B cell (primary cell): Measurements from ENCODE around the gene EYA4. TPM values are rescaled to one million over a fixed set of nuclear protein-coding genes. Genes with fewer than 3 reads are reported as not detected.

Source experiments
- ATAC-seq: fragments of 200-7000 bp; cut with Tn5 transposase; one replicate; pipeline ENCODE4 v1.10.0; 2021; ENCODE audit warnings: low read depth, mild to moderate bottlenecking, moderate number of reproducible peaks, moderate library complexity
- CTCF ChIA-PET: fragments of 350-600 bp; sonication (Branson Sonifier 250); formaldehyde crosslinking; loops from one replicate; lab custom pipeline; 2021; ENCODE audit warnings: antibody characterized with exemption, inconsistent platforms; lab: Charles Lee
- POLR2A ChIA-PET: fragments of 350-600 bp; sonication (Branson Sonifier 250); formaldehyde crosslinking; loops from one replicate; lab custom pipeline; 2021; ENCODE audit warnings: antibody characterized with exemption; lab: Charles Lee
- DNase-seq: peaks from one replicate; pipeline ENCODE4 v3.0.0; 2013
- H2AFZ ChIP-seq: 2 replicates; pipeline ENCODE4 v1.6.1; 2012; ENCODE audit warnings: mild to moderate bottlenecking, low read depth, low read length; ENCODE audit not compliant: insufficient read depth, poor library complexity, severe bottlenecking
- H3K27ac ChIP-seq, 2 donors: 1 replicate in 1 of 2; 2 replicates in 1 of 2; pipeline ENCODE4 v1.5.1; 2012 to 2013; ENCODE audit warnings: low read length in 2 of 2, mild to moderate bottlenecking in 2 of 2, moderate library complexity in 1 of 2
- H3K27me3 ChIP-seq, 4 experiments: fragments of 200-600 bp in 1 of 4; sonication (generic) in 1 of 4; replicated peaks in 1 of 4; 1 replicate in 2 of 4; 2 replicates in 2 of 4; pipeline versions ENCODE4 v1.6.1 to v1.7.0; 2013 to 2016; ENCODE audit warnings: low read length in 3 of 4, mild to moderate bottlenecking in 2 of 4, mixed read lengths in 1 of 4, moderate library complexity in 1 of 4; ENCODE audit not compliant: insufficient read depth in 4 of 4, control insufficient read depth in 3 of 4; ENCODE audit errors: control extremely low read depth in 1 of 4
- H3K36me3 ChIP-seq, 2 experiments: replicated peaks in 1 of 2; 1 replicate in 1 of 2; 2 replicates in 1 of 2; pipeline versions ENCODE4 v1.6.1 to v1.7.1; 2013; ENCODE audit warnings: low read length in 1 of 2; ENCODE audit not compliant: insufficient read depth in 2 of 2, control insufficient read depth in 1 of 2; ENCODE audit errors: control extremely low read depth in 1 of 2, extremely low read depth in 1 of 2
- H3K4me1 ChIP-seq, 2 donors: fragments of 200-600 bp in 1 of 2; sonication (generic) in 1 of 2; 1 replicate in 1 of 2; 2 replicates in 1 of 2; pipeline versions ENCODE4 v1.5.1 to v1.6.1; 2013 to 2017; ENCODE audit warnings: low read length in 2 of 2; ENCODE audit not compliant: control insufficient read depth in 2 of 2, insufficient read depth in 2 of 2
- H3K4me2 ChIP-seq: replicated peaks from 2 replicates; pipeline ENCODE3; 2012; ENCODE audit warnings: mild to moderate bottlenecking, low read depth, low read length; ENCODE audit not compliant: poor library complexity, severe bottlenecking
- H3K4me3 ChIP-seq, 5 experiments: fragments of 200-600 bp in 1 of 5; sonication (generic) in 1 of 5; 1 replicate in 3 of 5; 2 replicates in 2 of 5; pipeline versions ENCODE4 v1.5.1 to v1.7.0; 2011 to 2016; ENCODE audit warnings: low read length in 4 of 5, mild to moderate bottlenecking in 4 of 5, low read depth in 2 of 5, control low read depth in 1 of 5, moderate library complexity in 1 of 5; ENCODE audit not compliant: insufficient read depth in 1 of 5; ENCODE audit errors: control extremely low read depth in 1 of 5, extremely low read depth in 1 of 5
- H3K79me2 ChIP-seq: fragments of 200-600 bp; sonication (generic); one replicate; pipeline ENCODE4 v1.6.0; 2016; ENCODE audit warnings: low read length; ENCODE audit not compliant: control insufficient read depth, insufficient read depth
- H3K9ac ChIP-seq: fragments of 200-600 bp; sonication (generic); 2 replicates; pipeline ENCODE4 v1.6.1; 2017; ENCODE audit warnings: mild to moderate bottlenecking, low read length, moderate library complexity
- H3K9me3 ChIP-seq, 3 donors: one replicate each; pipeline versions ENCODE4 v1.6.1 to v1.7.1; 2013; ENCODE audit warnings: low read length in 2 of 3; ENCODE audit not compliant: control insufficient read depth in 2 of 3, insufficient read depth in 1 of 3; ENCODE audit errors: control extremely low read depth in 1 of 3
- H4K20me1 ChIP-seq: 2 replicates; pipeline ENCODE4 v1.6.0; 2012; ENCODE audit warnings: mild to moderate bottlenecking, low read length; ENCODE audit not compliant: insufficient read depth, control insufficient read depth, poor library complexity, severe bottlenecking
- H3K27ac Mint-ChIP-seq: one replicate; pipeline ENCODE4 v1.8.0; 2021; ENCODE audit warnings: mixed read lengths
- H3K27me3 Mint-ChIP-seq: one replicate; pipeline ENCODE4 v1.8.0; 2021; ENCODE audit warnings: mixed read lengths
- H3K4me1 Mint-ChIP-seq: one replicate; pipeline ENCODE4 v1.8.0; 2021; ENCODE audit warnings: mixed read lengths
- H3K4me3 Mint-ChIP-seq: one replicate; pipeline ENCODE4 v1.8.0; 2021; ENCODE audit warnings: mixed read lengths
- H3K9me3 Mint-ChIP-seq: one replicate; pipeline ENCODE4 v1.8.0; 2022; ENCODE audit warnings: mixed read lengths; ENCODE audit not compliant: insufficient read depth
- EZH2 ChIP-seq: IDR thresholded peaks from 2 replicates; pipeline ENCODE4 v1.6.1; 2012; ENCODE audit warnings: borderline replicate concordance, low read depth, mild to moderate bottlenecking, moderate library complexity, low read length; ENCODE audit not compliant: insufficient read depth, poor library complexity, severe bottlenecking
- WGBS: methylation state at CpG from one replicate; pipeline ENCODE4 v1.1.5; 2013; ENCODE audit warnings: missing lambda C conversion rate; ENCODE audit not compliant: insufficient coverage; 5-methylcytosine and 5-hydroxymethylcytosine counted together
- intact Hi-C: fragments of 100-400 bp; cut with micrococcal nuclease; formaldehyde crosslinking; loops from one replicate; pipeline ENCODE4 v1.10.0; 2022
- polyA plus RNA-seq: library from polyadenylated mRNA; depleted of rRNA; stranded (reverse); fragments of >200 nt; gene quantifications from 2 replicates; pipeline ENCODE4 v1.2.3, GENCODE V29; 2012
- total RNA-seq, 2 donors: library from RNA; stranded (reverse); fragments of 120-200 nt in 1 of 2; gene quantifications; 1 replicate in 1 of 2; 2 replicates in 1 of 2; pipeline versions ENCODE4 v1.2.3 to v1.2.4, GENCODE V29; 2013 to 2022
- TF ChIP-seq, protein P1 (sequence below): fragments of 200-600 bp; IDR thresholded peaks from one replicate; pipeline ENCODE4 v1.8.0; 2022; ENCODE audit warnings: antibody characterized with exemption, mild to moderate bottlenecking

The EYA4 gene
- total and polyA plus RNA-seq, 2 donors (not counting 1 experiment from before 2014, with no cell fraction given), result 0.49 TPM; not detected in 1

DNA sequence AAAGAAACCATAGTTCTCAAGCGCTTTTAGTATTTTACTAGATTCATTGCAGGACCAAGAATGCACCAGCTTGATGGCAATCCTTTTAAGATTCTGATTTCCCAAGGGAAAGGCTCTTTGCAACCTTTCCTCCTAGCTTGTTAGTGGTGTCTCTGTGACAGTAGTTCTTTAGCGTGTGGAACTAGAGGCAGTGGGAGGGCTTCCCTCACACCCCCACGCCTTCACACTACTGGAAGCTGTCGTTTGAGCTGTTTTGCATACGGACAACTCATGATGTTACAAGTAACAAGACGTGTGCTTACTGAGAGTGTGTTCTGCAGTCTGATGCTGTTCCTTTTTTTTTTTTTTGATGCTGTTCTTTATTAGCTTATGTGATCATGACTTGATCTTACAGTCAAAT, 34.1 kb downstream of the EYA4 start:
- no CpG with 5 or more reads among the region's 6 CpGs for WGBS
- Histone ChIP-seq H3K4me3 (no peak overlapping the region), H3K4me1 (no peaks in the 10 kb centered on the region), H3K79me2 (no peaks in the 10 kb centered on the region), H3K4me2 (no peak overlapping the region), H3K36me3 (no peaks in the 10 kb centered on the region), H3K9ac (no peak overlapping the region), H3K27ac (no peak overlapping the region), H4K20me1 (no peaks in the 10 kb centered on the region), H2AFZ (no peak overlapping the region), H3K9me3 (peaks cover 0 to 4% (median 0%) of the 10 kb centered on the region in 3 donors), H3K27me3 (no peaks in the 10 kb centered on the region)
- H3K4me1 Mint-ChIP-seq, result no peaks in the 10 kb centered on the region
- DNase-seq (no peak), ATAC-seq (no peak)
- H3K27ac Mint-ChIP-seq, result no peak overlapping the region
- POLR2A ChIA-PET, result no interaction called here
- TF ChIP-seq EZH2, result no peak
- TF ChIP-seq, protein P1, sequence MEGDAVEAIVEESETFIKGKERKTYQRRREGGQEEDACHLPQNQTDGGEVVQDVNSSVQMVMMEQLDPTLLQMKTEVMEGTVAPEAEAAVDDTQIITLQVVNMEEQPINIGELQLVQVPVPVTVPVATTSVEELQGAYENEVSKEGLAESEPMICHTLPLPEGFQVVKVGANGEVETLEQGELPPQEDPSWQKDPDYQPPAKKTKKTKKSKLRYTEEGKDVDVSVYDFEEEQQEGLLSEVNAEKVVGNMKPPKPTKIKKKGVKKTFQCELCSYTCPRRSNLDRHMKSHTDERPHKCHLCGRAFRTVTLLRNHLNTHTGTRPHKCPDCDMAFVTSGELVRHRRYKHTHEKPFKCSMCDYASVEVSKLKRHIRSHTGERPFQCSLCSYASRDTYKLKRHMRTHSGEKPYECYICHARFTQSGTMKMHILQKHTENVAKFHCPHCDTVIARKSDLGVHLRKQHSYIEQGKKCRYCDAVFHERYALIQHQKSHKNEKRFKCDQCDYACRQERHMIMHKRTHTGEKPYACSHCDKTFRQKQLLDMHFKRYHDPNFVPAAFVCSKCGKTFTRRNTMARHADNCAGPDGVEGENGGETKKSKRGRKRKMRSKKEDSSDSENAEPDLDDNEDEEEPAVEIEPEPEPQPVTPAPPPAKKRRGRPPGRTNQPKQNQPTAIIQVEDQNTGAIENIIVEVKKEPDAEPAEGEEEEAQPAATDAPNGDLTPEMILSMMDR, result no peak
- intact Hi-C loops, result no loop called here
- H3K9me3 Mint-ChIP-seq, result no peaks in the 10 kb centered on the region
- no peak overlapping the region for H3K4me3 Mint-ChIP-seq
- CTCF ChIA-PET, result no interaction called here
- H3K27me3 Mint-ChIP-seq, result no peaks in the 10 kb centered on the region

- H3K4me1 ChIP-seq, result no peaks in the 10 kb centered on the region
- CTCF ChIA-PET, result no interaction called here
- H3K4me1 Mint-ChIP-seq, result no peaks in the 10 kb centered on the region
- H3K79me2 ChIP-seq, result no peaks in the 10 kb centered on the region
- POLR2A ChIA-PET, result no interaction called here
- H3K27me3 ChIP-seq, result no peaks in the 10 kb centered on the region
- no peak for DNase-seq
- no peaks in the 10 kb centered on the region for H3K27me3 Mint-ChIP-seq
- no peak overlapping the region for H3K27ac ChIP-seq
- no peaks in the 10 kb centered on the region for H4K20me1 ChIP-seq
- no peaks in the 10 kb centered on the region for H3K9me3 Mint-ChIP-seq
- H3K9ac ChIP-seq, result no peak overlapping the region
- H3K4me3 ChIP-seq, result no peak overlapping the region
- H3K4me2 ChIP-seq, result no peak overlapping the region
- TF ChIP-seq, protein P1, result no peak
- TF ChIP-seq EZH2, result no peak
- WGBS, result no CpG with 5 or more reads among the region's 2 CpGs
- H3K9me3 ChIP-seq, result peaks cover 0 to 4% (median 0%) of the 10 kb centered on the region in 3 donors
- no peak overlapping the region for H3K27ac Mint-ChIP-seq
- no peak for ATAC-seq
- intact Hi-C loops, result no loop called here
- H3K4me3 Mint-ChIP-seq, result no peak overlapping the region
- H3K36me3 ChIP-seq, result no peaks in the 10 kb centered on the region
- H2AFZ ChIP-seq, result no peak overlapping the region
Measured at GRCh38 chr6:133277228-133277899, 36.2 kb downstream of the EYA4 start.
